Neural crest cell (in vitro differentiated cells): Measurements from ENCODE around the gene FGF23. TPM values are rescaled to one million over a fixed set of nuclear protein-coding genes. Genes with fewer than 3 reads are reported as not detected.

Source experiments
- DNase-seq: peaks from one replicate; pipeline ENCODE4 v3.0.0; 2021; ENCODE audit warnings: low read depth, mixed read lengths, low spot score
- H3K27ac Mint-ChIP-seq: one replicate; pipeline ENCODE4 v1.8.0; 2021; ENCODE audit warnings: mild to moderate bottlenecking, mixed read lengths; ENCODE audit not compliant: unreplicated experiment
- H3K27me3 Mint-ChIP-seq: 2 replicates; pipeline ENCODE4 v1.8.0; 2021; ENCODE audit warnings: low read depth, mild to moderate bottlenecking, mixed read lengths
- H3K36me3 Mint-ChIP-seq: 2 replicates; pipeline ENCODE4 v1.8.0; 2021; ENCODE audit warnings: low read depth, mild to moderate bottlenecking, mixed read lengths
- H3K4me1 Mint-ChIP-seq: 2 replicates; pipeline ENCODE4 v1.8.0; 2021; ENCODE audit warnings: mixed read lengths
- H3K4me3 Mint-ChIP-seq: one replicate; pipeline ENCODE4 v1.8.0; 2021; ENCODE audit warnings: mild to moderate bottlenecking, mixed read lengths
- H3K9me3 Mint-ChIP-seq: 2 replicates; pipeline ENCODE4 v1.8.0; 2021; ENCODE audit warnings: mixed read lengths
- total RNA-seq: library from RNA; stranded (reverse); gene quantifications from 2 replicates; pipeline ENCODE4 v1.2.1, GENCODE V29; 2021
- TF ChIP-seq, protein P1 (sequence below): fragments of 200-600 bp; sonication (generic); conservative IDR thresholded peaks from 2 replicates; pipeline ENCODE4 v1.5.0; 2021; ENCODE audit warnings: antibody characterized with exemption, mild to moderate bottlenecking

The FGF23 gene
- total RNA-seq, 1 donor from 2014 or later, result 0.16 TPM

DNA sequence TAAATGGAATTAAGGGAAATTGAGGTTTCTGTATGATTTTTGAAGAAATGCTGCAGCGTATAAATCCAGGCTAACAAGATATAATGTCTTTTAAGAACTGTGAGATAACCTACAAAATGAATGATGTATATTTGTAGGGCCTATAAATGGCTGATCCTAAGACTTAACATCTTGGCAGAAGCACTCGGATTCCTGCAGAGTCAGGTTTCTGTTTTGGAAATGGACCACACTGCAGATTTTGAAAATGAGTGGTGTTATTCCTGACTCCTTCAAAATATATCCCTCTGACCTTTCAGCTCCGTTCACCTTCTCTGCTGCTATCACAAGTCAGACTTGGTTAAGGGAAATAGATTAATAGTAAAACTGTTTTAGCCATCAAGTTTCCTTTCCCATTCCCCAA lies 53.5 kb downstream of the FGF23 start:
- peak overlapping the region; percentile 69 for H3K4me3 Mint-ChIP-seq
- no peaks in the 10 kb centered on the region for H3K9me3 Mint-ChIP-seq
- peaks cover 3% of the 10 kb centered on the region for H3K36me3 Mint-ChIP-seq
- no peak for DNase-seq
- H3K27ac Mint-ChIP-seq, result no peak overlapping the region
- no peaks in the 10 kb centered on the region for H3K27me3 Mint-ChIP-seq
- peaks cover 36% of the 10 kb centered on the region for H3K4me1 Mint-ChIP-seq
- TF ChIP-seq, protein P1, sequence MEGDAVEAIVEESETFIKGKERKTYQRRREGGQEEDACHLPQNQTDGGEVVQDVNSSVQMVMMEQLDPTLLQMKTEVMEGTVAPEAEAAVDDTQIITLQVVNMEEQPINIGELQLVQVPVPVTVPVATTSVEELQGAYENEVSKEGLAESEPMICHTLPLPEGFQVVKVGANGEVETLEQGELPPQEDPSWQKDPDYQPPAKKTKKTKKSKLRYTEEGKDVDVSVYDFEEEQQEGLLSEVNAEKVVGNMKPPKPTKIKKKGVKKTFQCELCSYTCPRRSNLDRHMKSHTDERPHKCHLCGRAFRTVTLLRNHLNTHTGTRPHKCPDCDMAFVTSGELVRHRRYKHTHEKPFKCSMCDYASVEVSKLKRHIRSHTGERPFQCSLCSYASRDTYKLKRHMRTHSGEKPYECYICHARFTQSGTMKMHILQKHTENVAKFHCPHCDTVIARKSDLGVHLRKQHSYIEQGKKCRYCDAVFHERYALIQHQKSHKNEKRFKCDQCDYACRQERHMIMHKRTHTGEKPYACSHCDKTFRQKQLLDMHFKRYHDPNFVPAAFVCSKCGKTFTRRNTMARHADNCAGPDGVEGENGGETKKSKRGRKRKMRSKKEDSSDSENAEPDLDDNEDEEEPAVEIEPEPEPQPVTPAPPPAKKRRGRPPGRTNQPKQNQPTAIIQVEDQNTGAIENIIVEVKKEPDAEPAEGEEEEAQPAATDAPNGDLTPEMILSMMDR, result no peak

DNA sequence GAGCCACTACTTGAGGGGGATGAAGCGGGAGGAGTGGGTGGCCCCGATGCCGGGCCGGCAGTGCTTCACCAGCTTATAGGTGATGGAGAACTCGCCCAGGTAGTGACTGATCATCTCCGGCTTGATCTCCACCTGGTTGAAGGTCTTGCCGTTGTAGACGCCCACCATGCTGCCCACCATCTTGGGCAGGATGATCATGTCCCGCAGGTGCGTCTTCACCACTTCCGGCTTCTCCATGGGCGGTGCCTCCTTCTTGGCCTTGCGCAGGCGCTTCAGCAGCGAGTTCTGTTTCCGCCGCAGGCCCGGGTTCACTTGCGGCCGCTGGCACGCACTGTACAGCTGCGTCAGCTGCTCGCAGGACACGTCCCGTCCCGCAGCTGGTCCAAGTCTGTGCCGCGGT lies 55.1 kb downstream of the FGF23 start:
- Mint-ChIP-seq H3K4me3 (no peak overlapping the region), H3K27me3 (no peaks in the 10 kb centered on the region), H3K27ac (no peak overlapping the region), H3K4me1 (peaks cover 35% of the 10 kb centered on the region), H3K36me3 (no peaks in the 10 kb centered on the region), H3K9me3 (no peaks in the 10 kb centered on the region)
- TF ChIP-seq, protein P1, result no peak
- DNase-seq, result no peak

DNA sequence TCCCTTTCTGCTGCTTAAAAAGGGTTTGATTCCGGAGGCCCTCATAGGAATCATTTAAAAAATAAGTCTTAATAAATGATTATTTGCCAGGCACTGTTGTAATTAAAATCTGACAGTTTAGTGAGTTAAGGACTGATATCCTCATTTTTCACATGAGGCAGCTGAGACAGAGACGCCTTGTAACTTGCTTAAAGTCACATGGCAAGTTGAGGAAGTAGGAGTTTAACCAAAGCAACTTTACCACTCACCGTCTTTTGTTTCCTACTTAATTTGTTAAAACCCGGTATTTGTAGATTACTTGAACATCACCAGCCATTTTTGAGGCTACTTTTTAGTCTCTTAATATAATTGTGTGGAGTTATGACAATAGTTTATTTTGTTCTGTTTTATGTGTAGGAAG lies 56.1 kb downstream of the FGF23 start:
- Mint-ChIP-seq H3K4me3 (peak overlapping the region; percentile 61), H3K27me3 (no peaks in the 10 kb centered on the region), H3K9me3 (no peaks in the 10 kb centered on the region), H3K36me3 (no peaks in the 10 kb centered on the region), H3K27ac (no peak overlapping the region), H3K4me1 (peaks cover 38% of the 10 kb centered on the region)
- no peak for DNase-seq
- TF ChIP-seq, protein P1, result no peak

DNA sequence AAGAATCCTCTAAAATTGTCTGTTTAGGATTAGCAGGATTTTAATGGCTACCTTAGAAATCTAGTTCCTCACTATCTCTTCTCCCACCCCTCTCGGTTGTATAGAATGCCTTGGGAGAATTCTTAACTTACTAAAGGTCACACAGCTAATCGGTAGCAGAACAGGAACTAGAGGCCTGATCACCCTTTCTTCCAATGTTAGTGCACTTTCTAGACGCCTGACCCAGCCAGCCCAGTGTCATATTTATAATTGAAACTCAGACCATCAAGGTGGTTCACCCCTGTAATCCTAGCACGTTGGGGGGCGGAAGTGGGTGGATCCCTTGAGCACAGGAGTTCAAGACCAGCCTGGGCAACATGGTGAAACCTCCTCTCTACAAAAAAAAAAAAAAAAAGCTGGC lies 56.8 kb downstream of the FGF23 start:
- Mint-ChIP-seq H3K36me3 (no peaks in the 10 kb centered on the region), H3K9me3 (no peaks in the 10 kb centered on the region), H3K4me3 (peak overlapping the region; percentile 88), H3K4me1 (peaks cover 38% of the 10 kb centered on the region), H3K27me3 (no peaks in the 10 kb centered on the region), H3K27ac (no peak overlapping the region)
- TF ChIP-seq, protein P1, result no peak
- no peak for DNase-seq

DNA sequence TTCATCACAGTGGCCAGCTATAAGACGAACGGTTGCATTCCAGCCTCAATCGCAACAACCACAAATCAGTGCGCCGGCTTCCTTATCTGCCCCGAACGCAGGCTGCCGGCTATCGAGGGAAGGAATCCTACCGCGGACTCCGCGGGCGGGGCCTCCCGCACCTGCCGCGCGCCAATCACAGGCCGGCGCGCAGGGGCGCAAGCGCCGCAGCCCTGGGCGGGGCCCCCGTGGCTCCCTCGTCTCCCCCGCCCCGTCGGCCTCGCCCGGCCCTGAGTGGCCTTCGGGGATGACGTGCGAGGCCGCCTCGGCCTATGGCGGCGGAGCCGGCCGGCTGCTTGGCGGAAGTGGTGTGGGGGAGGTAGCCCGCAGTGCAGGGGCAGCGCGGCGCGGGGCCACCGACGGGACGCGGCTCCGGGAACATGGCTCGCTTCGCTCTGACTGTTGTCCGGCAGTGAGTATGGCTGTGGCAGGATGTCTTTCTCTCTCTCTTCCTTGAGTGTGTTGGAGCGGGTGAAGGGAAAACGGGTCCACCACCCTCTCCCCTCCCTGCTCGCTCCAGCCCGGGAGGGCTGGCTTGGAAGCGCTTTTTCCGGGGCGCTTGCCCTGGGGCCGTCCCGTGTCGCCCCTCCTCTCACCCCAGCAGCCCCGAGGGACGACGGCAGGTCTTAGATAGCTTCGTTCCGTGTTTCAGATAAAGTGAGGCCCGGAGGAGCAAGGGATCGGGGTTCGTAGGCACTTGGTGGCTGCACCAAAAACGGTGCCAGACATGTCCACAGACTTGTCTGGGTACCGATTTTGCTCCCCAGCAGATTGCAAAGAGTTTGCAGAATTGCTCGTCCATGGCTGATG lies 58.4 kb downstream of the FGF23 start, which contains the start of gene TIGAR:
Gene TIGAR, plus strand, starts transcription at position 361 of the 849 bp plus-strand sequence. Its CDS starts 59 bp downstream, at position 420.
- H3K9me3 Mint-ChIP-seq, result no peaks in the 10 kb centered on the region
- TF ChIP-seq, protein P1, result no peak
- peak within 1 kb of the TSS; percentile 98 for H3K27ac Mint-ChIP-seq
- peaks cover 38% of the 10 kb centered on the region for H3K4me1 Mint-ChIP-seq
- peak; percentile 81 for DNase-seq
- peak within 1 kb of the TSS; percentile 88 for H3K4me3 Mint-ChIP-seq
- no peaks in the 10 kb centered on the region for H3K27me3 Mint-ChIP-seq
- no peaks in the 10 kb centered on the region for H3K36me3 Mint-ChIP-seq
